Body of pancreas (tissue), 4 donors: ENCODE measurements around the gene COX19. TPM values are rescaled to one million over a fixed set of nuclear protein-coding genes. Genes with fewer than 3 reads are reported as not detected.

Source experiments
- ATAC-seq: fragments of 150-250 bp; one replicate; pipeline ENCODE4 v1.9.1; 2016
- DNase-seq, 4 donors: peaks; one replicate each; pipeline ENCODE4 v3.0.0-alpha.2; 2019
- H3K27ac ChIP-seq, 4 donors: fragments of 200-600 bp; sonication (generic); 1 replicate in 3 of 4; 2 replicates in 1 of 4; pipeline versions ENCODE4 v1.5.1 to v1.6.1; 2016 to 2019; ENCODE audit warnings: mild to moderate bottlenecking in 1 of 4, mixed read lengths in 1 of 4, moderate library complexity in 1 of 4
- H3K27me3 ChIP-seq, 2 donors: fragments of 200-600 bp; sonication (generic); one replicate each; pipeline ENCODE4 v1.6.0; 2016; ENCODE audit warnings: mild to moderate bottlenecking in 1 of 2
- H3K36me3 ChIP-seq, 2 donors: fragments of 200-600 bp; sonication (generic); replicated peaks in 1 of 2; 2 replicates each; pipeline ENCODE4 v1.5.1; 2016; ENCODE audit warnings: low read depth in 2 of 2; ENCODE audit not compliant: insufficient read depth in 1 of 2
- H3K4me1 ChIP-seq: fragments of 200-600 bp; sonication (generic); one replicate; pipeline ENCODE4 v1.6.0; 2016
- H3K4me3 ChIP-seq, 2 donors: fragments of 200-600 bp; sonication (generic); 1 replicate in 1 of 2; 2 replicates in 1 of 2; pipeline ENCODE4 v1.5.1; 2016 to 2019
- H3K9me3 ChIP-seq, 3 donors: fragments of 200-600 bp; sonication (generic); 1 replicate in 2 of 3; 2 replicates in 1 of 3; pipeline ENCODE4 v1.5.1; 2016
- CTCF ChIP-seq, 7 experiments: fragments of 450-650 bp in 4 of 7; fragments of 200-600 bp in 3 of 7; sonication (generic) in 3 of 7; IDR thresholded peaks; one replicate each; pipeline ENCODE4 v1.5.1; 2016 to 2019; ENCODE audit warnings: antibody characterized with exemption in 7 of 7
- POLR2A ChIP-seq, 3 donors: fragments of 450-650 bp; IDR thresholded peaks; one replicate each; pipeline ENCODE4 v1.6.1; 2016; ENCODE audit warnings: antibody characterized with exemption in 3 of 3, mild to moderate bottlenecking in 2 of 3
- WGBS, 2 donors: methylation state at CpG; one replicate each; pipeline ENCODE4 v1.1.5; 2017; 5-methylcytosine and 5-hydroxymethylcytosine counted together
- intact Hi-C: fragments of 100-400 bp; cut with DNase I; formaldehyde crosslinking; loops from one replicate; pipeline ENCODE4 v1.15.1; 2023
- total RNA-seq, 2 donors: library from RNA; depleted of rRNA; stranded (reverse); fragments of >200 nt; gene quantifications; one replicate each; pipeline ENCODE4 v1.1.0, GENCODE V29; 2016

The COX19 gene
- total RNA-seq, 2 donors from 2014 or later: 9.6 to 25.1 TPM

- DNase-seq: no peak
- peaks cover 0 to 4% of the 10 kb centered on the region in 2 donors for H3K36me3 ChIP-seq
Observed at GRCh38 chr7:999941-1000935, 24.9 kb upstream of the COX19 start.

DNA sequence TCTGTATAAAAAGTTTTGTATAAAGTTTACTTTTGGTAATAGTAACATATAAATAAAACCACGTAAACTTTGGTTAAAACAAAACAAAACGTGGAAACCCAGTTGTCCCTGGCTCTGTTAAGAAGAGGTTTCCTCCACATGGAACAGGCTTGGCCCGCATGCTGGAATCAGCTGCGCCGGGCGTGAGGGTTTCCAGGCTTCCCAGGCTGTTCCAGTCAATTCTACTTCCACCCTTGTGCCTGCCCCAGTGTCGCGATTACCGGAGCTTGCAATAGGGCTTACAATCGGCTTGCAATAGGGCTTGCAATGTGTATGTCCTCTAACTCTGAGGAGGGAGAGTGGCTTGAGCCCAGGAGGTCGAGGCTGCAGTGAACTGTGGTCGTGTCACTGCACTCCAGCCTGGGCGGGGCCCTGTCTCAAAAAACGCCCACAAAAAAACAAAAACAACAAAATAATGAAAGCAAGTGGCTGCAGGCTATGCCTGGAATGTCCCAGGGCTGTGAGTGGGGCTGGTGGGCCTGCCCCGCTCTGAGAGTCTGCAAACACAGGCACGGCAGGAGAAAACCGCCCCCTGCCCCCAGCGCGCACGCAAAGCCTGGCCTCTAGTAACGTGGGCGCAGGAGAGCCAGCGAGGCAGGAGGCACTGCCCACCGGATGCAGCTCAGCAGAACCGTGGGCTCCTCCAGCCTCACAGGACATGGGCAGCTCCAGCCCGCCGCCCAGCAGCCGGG, 24.0 kb upstream of the COX19 start:
- peaks cover 0 to 4% of the 10 kb centered on the region in 2 donors for H3K36me3 ChIP-seq
- intact Hi-C loops: loop anchor here (10.0 kb wide), 1 partner anchor 175 kb away; no protein-coding TSS in a partner anchor
- DNase-seq (no peak), ATAC-seq (no peak)
- H3K4me3 ChIP-seq: no peak overlapping the region
- no peaks in the 10 kb centered on the region for H3K4me1 ChIP-seq
- TF ChIP-seq CTCF (IDR thresholded peaks at IDR 0.05): no peak
- TF ChIP-seq POLR2A (IDR thresholded peaks at IDR 0.05): no peak
- WGBS, 2 donors: 87% methylated on average over 23 to 28 of the region's 28 CpGs
- H3K27me3 ChIP-seq: no peaks in the 10 kb centered on the region
- no peak overlapping the region for H3K27ac ChIP-seq
- no peaks in the 10 kb centered on the region for H3K9me3 ChIP-seq

More at GRCh38 chr7:999941-1000935, 24.9 kb upstream of the COX19 start:
- no peak for ATAC-seq
- Histone ChIP-seq H3K4me1 (no peaks in the 10 kb centered on the region), H3K9me3 (no peaks in the 10 kb centered on the region), H3K27ac (no peak overlapping the region), H3K27me3 (no peaks in the 10 kb centered on the region), H3K4me3 (no peak overlapping the region)
- TF ChIP-seq CTCF (IDR thresholded peaks at IDR 0.05) (no peak), POLR2A (IDR thresholded peaks at IDR 0.05) (no peak)
- WGBS, 2 donors: 85 to 89% methylated on average over 24 to 47 of the region's 52 CpGs
- intact Hi-C loops: loop anchor here (10.0 kb wide), 1 partner anchor 175 kb away; no protein-coding TSS in a partner anchor

GRCh38 chr7:997404-998395, 22.4 kb upstream of the COX19 start:
- intact Hi-C loops: loop anchor here (10.0 kb wide), 1 partner anchor 177 kb away; no protein-coding TSS in a partner anchor

More at GRCh38 chr7:997404-998395, 22.4 kb upstream of the COX19 start:
- 86 to 89% methylated on average over 19 to 45 of the region's 45 CpGs for WGBS, 2 donors
- no peak for DNase-seq
- Histone ChIP-seq H3K4me1 (peaks cover 9% of the 10 kb centered on the region), H3K27me3 (no peaks in the 10 kb centered on the region), H3K27ac (no peak overlapping the region), H3K4me3 (no peak overlapping the region), H3K36me3 (peaks cover 0 to 4% of the 10 kb centered on the region in 2 donors), H3K9me3 (no peaks in the 10 kb centered on the region)
- ATAC-seq: no peak
- no peak for TF ChIP-seq CTCF (IDR thresholded peaks at IDR 0.05)
- no peak for TF ChIP-seq POLR2A (IDR thresholded peaks at IDR 0.05)
